T-cell (primary cell): Measurements from ENCODE around the gene ITGAL. TPM values are rescaled to one million over a fixed set of nuclear protein-coding genes. Genes with fewer than 3 reads are reported as not detected.

Source experiments
- ATAC-seq, 4 experiments: fragments of 200-7000 bp in 3 of 4; fragments of 150-1000 bp in 1 of 4; cut with Tn5 transposase; replicated peaks in 1 of 4; 1 replicate in 3 of 4; 2 replicates in 1 of 4; pipeline ENCODE4 v1.10.0; 2021; ENCODE audit warnings: moderate library complexity in 3 of 4, mild to moderate bottlenecking in 2 of 4, moderate number of reproducible peaks in 1 of 4
- CTCF ChIA-PET, 2 donors: fragments of 300-600 bp; sonication (Branson Sonifier 250); formaldehyde crosslinking; loops; one replicate each; lab custom pipeline; 2022; ENCODE audit warnings: antibody characterized with exemption in 2 of 2; lab: Charles Lee
- POLR2A ChIA-PET, 2 donors: fragments of 300-600 bp; sonication (Branson Sonifier 250); formaldehyde crosslinking; loops; one replicate each; lab custom pipeline; 2022; ENCODE audit warnings: antibody characterized with exemption in 2 of 2; lab: Charles Lee
- DNase-seq, 35 experiments: peaks; one replicate each; pipeline versions ENCODE4 v3.0.0 to v3.0.0-alpha.2; 2013 to 2023
- H3K27ac ChIP-seq: one replicate; pipeline ENCODE4 v1.5.1; 2013; ENCODE audit warnings: low read length
- H3K27me3 ChIP-seq, 2 experiments: replicated peaks in 1 of 2; 1 replicate in 1 of 2; 2 replicates in 1 of 2; pipeline versions ENCODE4 v1.6.1 to v1.7.0; 2013; ENCODE audit warnings: low read length in 1 of 2, mixed read lengths in 1 of 2; ENCODE audit not compliant: control insufficient read depth in 2 of 2, insufficient read depth in 2 of 2; ENCODE audit errors: extremely low read depth in 1 of 2
- H3K36me3 ChIP-seq, 2 donors: 1 replicate in 1 of 2; 2 replicates in 1 of 2; pipeline versions ENCODE4 v1.6.1 to v1.7.0; 2013; ENCODE audit warnings: low read length in 1 of 2; ENCODE audit not compliant: control insufficient read depth in 2 of 2, insufficient read depth in 1 of 2; ENCODE audit errors: extremely low read depth in 1 of 2
- H3K4me1 ChIP-seq, 2 experiments: 1 replicate in 1 of 2; 2 replicates in 1 of 2; pipeline versions ENCODE4 v1.6.1 to v1.7.0; 2013; ENCODE audit warnings: low read length in 2 of 2, mixed read lengths in 1 of 2; ENCODE audit not compliant: insufficient read depth in 2 of 2, control insufficient read depth in 1 of 2; ENCODE audit errors: extremely low read depth in 1 of 2
- H3K4me3 ChIP-seq, 2 donors: 1 replicate in 1 of 2; 2 replicates in 1 of 2; pipeline versions ENCODE4 v1.5.1 to v1.7.0; 2013; ENCODE audit warnings: mild to moderate bottlenecking in 2 of 2, low read length in 1 of 2, moderate library complexity in 1 of 2; ENCODE audit not compliant: control insufficient read depth in 1 of 2; ENCODE audit errors: extremely low read depth in 1 of 2
- H3K9me3 ChIP-seq: 2 replicates; pipeline ENCODE4 v1.7.0; 2013
- H3K27ac Mint-ChIP-seq, 2 donors: one replicate each; pipeline ENCODE4 v1.8.0; 2020 to 2021; ENCODE audit warnings: mild to moderate bottlenecking in 2 of 2, mixed read lengths in 2 of 2
- H3K27me3 Mint-ChIP-seq, 2 donors: one replicate each; pipeline ENCODE4 v1.8.0; 2021 to 2022; ENCODE audit warnings: mixed read lengths in 2 of 2
- H3K36me3 Mint-ChIP-seq: one replicate; pipeline ENCODE4 v1.8.0; 2021; ENCODE audit warnings: mixed read lengths
- H3K4me1 Mint-ChIP-seq, 3 donors: one replicate each; pipeline ENCODE4 v1.8.0; 2020 to 2022; ENCODE audit warnings: mixed read lengths in 3 of 3, mild to moderate bottlenecking in 1 of 3
- H3K4me3 Mint-ChIP-seq, 3 donors: one replicate each; pipeline ENCODE4 v1.8.0; 2020 to 2022; ENCODE audit warnings: mild to moderate bottlenecking in 3 of 3, mixed read lengths in 3 of 3, moderate library complexity in 3 of 3
- H3K9me3 Mint-ChIP-seq, 3 donors: one replicate each; pipeline ENCODE4 v1.8.0; 2020 to 2022; ENCODE audit warnings: mixed read lengths in 3 of 3
- WGBS: methylation state at CpG from one replicate; pipeline ENCODE4 v1.1.5; 2013; ENCODE audit warnings: missing lambda C conversion rate; ENCODE audit not compliant: insufficient coverage; 5-methylcytosine and 5-hydroxymethylcytosine counted together
- total RNA-seq, 35 experiments: library from RNA in 6 of 35; stranded (reverse) in 6 of 35; fragments of 120-200 nt in 1 of 35; gene quantifications; one replicate each; pipeline versions ENCODE4 v1.2.1 to v1.2.4 and lab custom pipeline; 2013 to 2026

Gene ITGAL
- total RNA-seq, 5 donors from 2014 or later (not counting 1 experiment from before 2014, with no cell fraction given) = 322 to 640 (median 518) TPM

DNA sequence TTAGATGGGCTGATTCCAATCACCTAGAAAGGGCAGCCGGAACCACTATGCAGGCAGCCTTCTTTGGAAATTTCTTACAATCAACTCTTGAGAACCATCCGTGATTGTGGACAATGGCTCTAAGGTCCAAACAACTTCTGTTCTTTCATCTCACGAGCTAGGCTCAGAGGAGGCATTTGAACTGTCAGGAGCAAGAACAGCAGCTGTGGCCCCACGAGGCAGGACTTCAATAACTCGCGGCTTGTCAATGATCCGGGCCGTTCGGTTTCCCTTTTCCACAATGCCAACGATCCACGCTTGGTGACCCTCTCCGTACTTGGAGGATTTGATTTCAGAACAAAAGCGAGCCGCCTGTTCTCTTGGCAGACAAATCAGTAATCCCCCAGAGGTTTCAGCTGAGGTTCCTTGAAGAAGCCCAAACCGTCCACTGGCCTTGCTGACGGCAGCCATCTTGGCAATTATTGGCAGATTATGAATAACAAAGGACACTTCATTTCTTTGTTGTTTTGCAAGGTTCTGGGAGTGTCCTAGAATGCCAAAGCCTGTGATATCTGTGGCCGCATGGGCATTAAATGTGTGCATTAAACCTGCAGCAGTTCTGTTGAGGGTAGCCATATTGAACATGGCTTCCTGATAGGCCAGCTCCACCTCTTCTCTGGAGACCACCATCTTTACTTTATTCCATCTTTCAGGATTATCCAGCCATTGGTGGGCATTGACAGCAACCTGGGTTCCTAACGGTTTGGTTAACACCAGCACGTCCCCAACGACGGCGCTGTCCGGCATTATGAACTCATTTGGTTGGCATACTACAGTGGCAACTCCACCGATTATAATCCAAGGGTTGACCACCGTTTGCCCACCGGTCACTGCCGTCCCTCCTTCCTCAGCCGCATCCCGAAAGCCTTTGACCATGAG lies 28.1 kb upstream of the ITGAL start:
- Mint-ChIP-seq H3K27me3 (no peaks in the 10 kb centered on the region), H3K4me3 (peak overlapping the region; percentile 85 to 95 (median 90)), H3K27ac (peak overlapping the region in 1 of 2 donors; percentile 75), H3K4me1 (peaks cover 32 to 45% (median 41%) of the 10 kb centered on the region in 3 donors), H3K36me3 (peaks cover 17% of the 10 kb centered on the region), H3K9me3 (peaks cover 0 to 3% (median 0%) of the 10 kb centered on the region in 3 donors)
- ATAC-seq = no peak
- H3K27ac ChIP-seq = peak overlapping the region; percentile 71
- POLR2A ChIA-PET = interaction anchor here in 1 of 2 donors (0.6 kb wide), 1 partner anchor 17 kb away, joined by 3 read pairs; no protein-coding TSS in a partner anchor
- CTCF ChIA-PET = interaction anchor here in 1 of 2 donors (1.6 to 2.5 kb wide), 2 partner anchors 15 to 31 kb away, joined by 4 to 10 read pairs; partner anchors contain the start of gene DCTPP1
- no peak for DNase-seq
- H3K4me3 ChIP-seq = peak overlapping the region; percentile 81 to 94
- H3K9me3 ChIP-seq = no peaks in the 10 kb centered on the region
- H3K27me3 ChIP-seq = no peaks in the 10 kb centered on the region
- H3K4me1 ChIP-seq = peaks cover 18 to 38% of the 10 kb centered on the region in 2 experiments
- H3K36me3 ChIP-seq = peaks cover 3 to 5% of the 10 kb centered on the region in 2 donors
- WGBS = 92% methylated on average over 28 of the region's 29 CpGs

DNA sequence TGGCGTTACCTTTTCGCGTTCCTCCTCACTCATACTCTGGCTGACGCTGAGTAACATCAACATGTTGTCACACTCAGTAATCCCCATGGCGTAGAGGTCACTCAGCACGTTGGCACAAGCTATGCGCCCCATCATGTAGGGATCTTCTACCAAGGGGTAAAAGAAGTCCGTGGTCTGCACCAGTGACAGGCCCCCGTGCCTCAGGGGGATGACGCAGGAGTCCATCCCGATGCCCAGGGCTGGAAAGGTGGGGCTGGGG lies 27.5 kb upstream of the ITGAL start:
- Mint-ChIP-seq H3K36me3 (peaks cover 17% of the 10 kb centered on the region), H3K27ac (peak overlapping the region in 1 of 2 donors; percentile 75), H3K4me3 (peak overlapping the region; percentile 85 to 95 (median 90)), H3K9me3 (peaks cover 0 to 3% (median 0%) of the 10 kb centered on the region in 3 donors), H3K4me1 (peaks cover 32 to 48% (median 44%) of the 10 kb centered on the region in 3 donors), H3K27me3 (no peaks in the 10 kb centered on the region)
- 31% methylated on average over 11 of the region's 11 CpGs for WGBS
- H3K4me3 ChIP-seq = peak overlapping the region; percentile 81 to 94
- peaks cover 18 to 44% of the 10 kb centered on the region in 2 experiments for H3K4me1 ChIP-seq
- no peak for ATAC-seq
- no peaks in the 10 kb centered on the region for H3K9me3 ChIP-seq
- ChIA-PET CTCF (interaction anchor here in 1 of 2 donors (1.6 to 2.5 kb wide), 2 partner anchors 15 to 31 kb away, joined by 4 to 10 read pairs; partner anchors contain the start of gene DCTPP1), POLR2A (no interaction called here)
- H3K27me3 ChIP-seq = no peaks in the 10 kb centered on the region
- peak overlapping the region; percentile 71 for H3K27ac ChIP-seq
- H3K36me3 ChIP-seq = peaks cover 3 to 5% of the 10 kb centered on the region in 2 donors
- no peak for DNase-seq

DNA sequence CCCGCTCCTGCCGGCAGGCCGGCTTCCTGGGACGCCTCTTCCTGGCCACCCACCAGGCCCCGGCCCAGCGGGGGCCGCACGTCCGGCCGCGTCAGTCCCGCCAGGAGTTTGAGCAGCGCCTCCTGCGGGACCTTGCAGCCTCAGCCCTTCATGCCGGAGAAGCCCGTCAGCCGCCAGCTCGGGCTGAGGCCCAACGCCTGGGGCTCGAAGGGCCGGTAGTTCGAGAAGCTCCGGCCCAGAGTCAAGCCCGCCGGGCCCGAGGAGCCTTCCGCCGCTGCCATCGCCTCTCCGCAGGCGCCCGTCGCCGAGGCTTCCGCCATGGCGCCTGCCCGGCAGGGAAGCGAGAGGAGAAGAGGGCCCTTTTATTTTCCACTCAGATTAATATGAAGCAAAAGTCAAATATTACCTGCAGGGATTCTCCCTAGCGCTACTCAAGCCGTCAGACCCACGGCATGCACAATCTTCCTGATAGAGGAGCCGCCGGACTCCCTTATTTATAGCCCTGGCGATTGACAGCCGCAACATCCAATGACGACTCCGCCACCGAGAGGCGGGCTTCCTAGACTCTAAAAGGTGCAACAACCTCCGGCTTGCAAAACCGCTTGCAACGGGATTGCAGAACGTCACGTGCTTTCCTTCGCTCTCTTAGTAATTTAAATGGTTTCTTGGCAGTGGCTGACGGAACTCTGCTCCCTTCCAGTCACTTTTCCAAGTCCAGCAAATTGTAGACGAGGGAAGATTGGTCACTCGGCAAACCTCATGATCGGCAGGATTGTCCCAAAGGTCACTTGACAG lies 26.9 kb upstream of the ITGAL start, which contains the start of gene SEPHS2:
Gene SEPHS2, minus strand, starts transcription at position 467 of the 795 bp plus-strand sequence. Its CDS starts 147 bp downstream, at position 320.
- Histone ChIP-seq H3K9me3 (no peaks in the 10 kb centered on the region), H3K27me3 (no peaks in the 10 kb centered on the region), H3K4me3 (peak within 1 kb of the TSS; percentile 81 to 94), H3K36me3 (peaks cover 3 to 5% of the 10 kb centered on the region in 2 donors), H3K27ac (peak within 1 kb of the TSS; percentile 71), H3K4me1 (peaks cover 22 to 49% of the 10 kb centered on the region in 2 experiments)
- WGBS = under 1% methylated on average over 49 of the region's 59 CpGs
- ATAC-seq (peak; percentile 96 to 97 (median 96)), DNase-seq (peak; percentile 88 to 99 (median 96))
- Mint-ChIP-seq H3K36me3 (peaks cover 17% of the 10 kb centered on the region), H3K27me3 (no peaks in the 10 kb centered on the region), H3K4me3 (peak within 1 kb of the TSS; percentile 85 to 95 (median 90)), H3K9me3 (peaks cover 0 to 3% (median 0%) of the 10 kb centered on the region in 3 donors), H3K4me1 (peaks cover 38 to 50% (median 46%) of the 10 kb centered on the region in 3 donors), H3K27ac (peak within 1 kb of the TSS; percentile 93 to 96)
- ChIA-PET CTCF (interaction anchor here in 1 of 2 donors (1.6 to 2.5 kb wide), 2 partner anchors 16 to 30 kb away, joined by 4 to 10 read pairs; partner anchors contain the start of gene DCTPP1), POLR2A (no interaction called here)

DNA sequence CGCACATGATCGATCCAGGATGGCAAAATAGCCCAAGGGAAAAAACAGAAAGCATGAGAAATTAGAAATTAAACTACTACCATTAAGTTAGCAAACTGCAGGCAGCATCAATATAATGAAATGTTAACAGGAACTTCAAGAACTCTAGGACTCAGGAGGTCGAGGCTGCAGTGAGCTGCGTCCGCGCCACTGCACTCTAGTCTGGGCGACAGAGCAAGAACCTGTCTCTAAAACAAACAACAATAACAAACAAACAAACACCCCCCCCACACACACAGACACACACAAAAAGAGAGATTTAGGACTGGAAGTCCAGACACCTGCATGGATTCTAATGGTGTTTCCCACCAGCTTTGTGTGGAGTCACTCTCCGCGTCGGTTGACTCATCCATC lies 26.3 kb upstream of the ITGAL start:
- no peaks in the 10 kb centered on the region for H3K9me3 ChIP-seq
- H3K27ac Mint-ChIP-seq = peak overlapping the region; percentile 93 to 96
- peaks cover 0 to 3% (median 0%) of the 10 kb centered on the region in 3 donors for H3K9me3 Mint-ChIP-seq
- peak overlapping the region; percentile 85 to 95 (median 90) for H3K4me3 Mint-ChIP-seq
- H3K27ac ChIP-seq = peak overlapping the region; percentile 71
- peaks cover 26 to 55% of the 10 kb centered on the region in 2 experiments for H3K4me1 ChIP-seq
- H3K27me3 Mint-ChIP-seq = no peaks in the 10 kb centered on the region
- POLR2A ChIA-PET = no interaction called here
- H3K36me3 Mint-ChIP-seq = peaks cover 17% of the 10 kb centered on the region
- DNase-seq = no peak
- peaks cover 42 to 54% (median 50%) of the 10 kb centered on the region in 3 donors for H3K4me1 Mint-ChIP-seq
- H3K4me3 ChIP-seq = peak overlapping the region; percentile 81 to 94
- WGBS = 80% methylated on average over 1 of the region's 10 CpGs
- peaks cover 3 to 5% of the 10 kb centered on the region in 2 donors for H3K36me3 ChIP-seq
- CTCF ChIA-PET = interaction anchor here (0.6 to 2.5 kb wide), 2 partner anchors 16 to 42 kb away, joined by 5 to 10 read pairs; partner anchors contain the start of gene DCTPP1 (in 1 of the 2)
- no peak for ATAC-seq
- H3K27me3 ChIP-seq = no peaks in the 10 kb centered on the region

DNA sequence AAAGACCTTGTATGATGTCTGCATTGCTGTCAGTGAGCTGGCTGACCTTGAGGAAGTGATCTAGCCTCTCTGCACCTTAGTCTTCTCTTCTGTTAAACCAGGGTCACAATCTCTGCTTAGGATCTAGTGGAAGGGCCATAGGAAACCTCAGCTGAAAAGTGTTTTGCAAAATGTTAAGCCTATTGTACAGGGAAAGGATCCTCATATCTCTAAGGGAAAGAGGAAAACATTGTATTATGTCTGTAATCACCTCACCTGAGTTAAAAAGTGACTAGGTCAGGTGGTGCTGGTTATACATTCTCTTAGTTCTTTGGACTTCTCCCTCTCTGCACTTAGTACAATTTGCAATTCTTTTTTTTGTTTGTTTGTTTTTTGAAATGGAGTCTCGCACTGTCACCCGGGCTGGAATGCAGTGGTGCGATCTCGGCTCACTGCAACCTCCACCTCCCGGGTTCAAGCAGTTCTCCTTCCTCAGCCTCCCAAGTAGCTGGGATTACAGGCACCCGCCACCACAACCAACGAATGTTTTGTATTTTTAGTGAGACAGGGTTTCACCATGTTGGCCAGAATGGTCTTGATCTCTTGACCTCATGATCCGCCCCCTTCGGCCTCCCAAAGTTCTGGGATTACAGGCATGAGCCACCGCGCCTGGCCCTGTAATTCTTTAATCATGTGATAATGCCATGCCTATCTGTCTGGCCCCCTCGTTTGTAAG lies 24.9 kb upstream of the ITGAL start:
- Mint-ChIP-seq H3K27ac (no peak overlapping the region), H3K27me3 (no peaks in the 10 kb centered on the region), H3K4me1 (peaks cover 47 to 58% (median 55%) of the 10 kb centered on the region in 3 donors), H3K4me3 (no peak overlapping the region), H3K9me3 (peaks cover 0 to 3% (median 0%) of the 10 kb centered on the region in 3 donors), H3K36me3 (peaks cover 17% of the 10 kb centered on the region)
- WGBS = 87% methylated on average over 8 of the region's 12 CpGs
- H3K27me3 ChIP-seq = no peaks in the 10 kb centered on the region
- no peak for ATAC-seq
- no peak overlapping the region for H3K4me3 ChIP-seq
- H3K36me3 ChIP-seq = peaks cover 3 to 5% of the 10 kb centered on the region in 2 donors
- no peak for DNase-seq
- H3K27ac ChIP-seq = no peak overlapping the region
- CTCF ChIA-PET = interaction anchor here in 1 of 2 donors (1.8 kb wide), 1 partner anchor 18 kb away, joined by 11 read pairs; the partner anchor contains the start of gene DCTPP1
- peaks cover 33 to 57% of the 10 kb centered on the region in 2 experiments for H3K4me1 ChIP-seq
- POLR2A ChIA-PET = interaction anchor here in 1 of 2 donors (0.6 kb wide), 1 partner anchor 44 kb away, joined by 3 read pairs; no protein-coding TSS in a partner anchor
- H3K9me3 ChIP-seq = no peaks in the 10 kb centered on the region
